Mesodermal cell (in vitro differentiated cells): ENCODE measurements around the gene EPHA2.
A peak's percentile ranks its signal among the peaks of the same experiment; 100 is the strongest.
"Not testable (repeated sequence)": the region's sequence is repeated elsewhere in the genome, so short reads cannot be mapped to it uniquely, and the experiment has no call there.

Experiments used
- H3K27ac ChIP-seq: 2 replicates; pipeline ENCODE4 v1.7.0; 2013; ENCODE audit warnings: mild to moderate bottlenecking, low read depth, low read length, moderate library complexity; ENCODE audit not compliant: severe bottlenecking
- H3K36me3 ChIP-seq: 2 replicates; pipeline ENCODE4 v1.7.1; 2013; ENCODE audit warnings: mild to moderate bottlenecking, low read length, moderate library complexity; ENCODE audit not compliant: control insufficient read depth, insufficient read depth
- H3K4me1 ChIP-seq: one replicate; pipeline ENCODE4 v1.7.1; 2013; ENCODE audit warnings: mild to moderate bottlenecking, low read length; ENCODE audit not compliant: insufficient read depth, control insufficient read depth, poor library complexity, severe bottlenecking
- H3K4me3 ChIP-seq: 2 replicates; pipeline ENCODE4 v1.7.0; 2013; ENCODE audit warnings: low read length, control low read depth, mild to moderate bottlenecking; ENCODE audit not compliant: insufficient read depth, poor library complexity, severe bottlenecking; ENCODE audit errors: extremely low read depth
- H3K9me3 ChIP-seq: 2 replicates; pipeline ENCODE4 v1.7.1; 2013; ENCODE audit warnings: mild to moderate bottlenecking, low read length, moderate library complexity; ENCODE audit not compliant: control insufficient read depth
- WGBS, 2 experiments: methylation state at CpG; one replicate each; pipeline ENCODE4 v1.1.5; 2013; ENCODE audit warnings: missing lambda C conversion rate in 2 of 2; ENCODE audit not compliant: insufficient coverage in 2 of 2; 5-methylcytosine and 5-hydroxymethylcytosine counted together

The EPHA2 gene

GRCh38 chr1:16116002-16116401, 39.9 kb downstream of the EPHA2 start:
- Histone ChIP-seq H3K4me1 (peaks cover 23% of the 10 kb centered on the region), H3K4me3 (no peak overlapping the region), H3K36me3 (no peaks in the 10 kb centered on the region), H3K9me3 (no peaks in the 10 kb centered on the region), H3K27ac (no peak overlapping the region)
- 6 to 20% methylated on average over 11 to 12 of the region's 16 CpGs for WGBS, 2 experiments

DNA sequence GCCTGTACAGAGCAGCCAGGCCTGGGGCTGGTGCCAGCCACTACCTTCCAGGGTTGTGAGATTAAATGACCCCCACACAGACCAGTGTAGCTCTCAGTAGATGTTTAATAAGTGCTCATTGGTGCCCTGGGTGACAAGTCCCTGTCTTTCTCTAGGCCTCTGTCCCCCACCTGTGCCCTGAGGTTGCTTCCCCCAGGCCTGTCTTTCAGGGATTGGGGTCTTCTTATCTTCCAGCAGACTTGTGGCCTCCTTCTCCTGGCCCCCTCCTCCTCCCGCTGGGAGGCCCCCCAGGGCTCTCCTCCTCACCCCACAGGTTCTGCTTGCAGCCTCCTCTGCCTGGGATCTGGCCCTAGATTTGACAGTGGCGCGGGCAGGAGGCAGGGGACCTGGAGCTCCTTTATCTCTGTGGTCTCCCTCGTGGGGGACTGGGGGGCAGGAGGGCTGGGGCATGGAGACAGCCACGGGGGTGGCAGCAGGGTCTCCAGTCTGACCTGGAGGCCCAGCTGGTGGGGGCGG, 40.3 kb downstream of the EPHA2 start:
- no peaks in the 10 kb centered on the region for H3K9me3 ChIP-seq
- H3K4me3 ChIP-seq: no peak overlapping the region
- no peak overlapping the region for H3K27ac ChIP-seq
- whole genome bisulfite sequencing, 2 experiments: 0% methylated on average over 1 to 2 of the region's 6 CpGs
- no peaks in the 10 kb centered on the region for H3K36me3 ChIP-seq
- H3K4me1 ChIP-seq: peaks cover 23% of the 10 kb centered on the region

DNA sequence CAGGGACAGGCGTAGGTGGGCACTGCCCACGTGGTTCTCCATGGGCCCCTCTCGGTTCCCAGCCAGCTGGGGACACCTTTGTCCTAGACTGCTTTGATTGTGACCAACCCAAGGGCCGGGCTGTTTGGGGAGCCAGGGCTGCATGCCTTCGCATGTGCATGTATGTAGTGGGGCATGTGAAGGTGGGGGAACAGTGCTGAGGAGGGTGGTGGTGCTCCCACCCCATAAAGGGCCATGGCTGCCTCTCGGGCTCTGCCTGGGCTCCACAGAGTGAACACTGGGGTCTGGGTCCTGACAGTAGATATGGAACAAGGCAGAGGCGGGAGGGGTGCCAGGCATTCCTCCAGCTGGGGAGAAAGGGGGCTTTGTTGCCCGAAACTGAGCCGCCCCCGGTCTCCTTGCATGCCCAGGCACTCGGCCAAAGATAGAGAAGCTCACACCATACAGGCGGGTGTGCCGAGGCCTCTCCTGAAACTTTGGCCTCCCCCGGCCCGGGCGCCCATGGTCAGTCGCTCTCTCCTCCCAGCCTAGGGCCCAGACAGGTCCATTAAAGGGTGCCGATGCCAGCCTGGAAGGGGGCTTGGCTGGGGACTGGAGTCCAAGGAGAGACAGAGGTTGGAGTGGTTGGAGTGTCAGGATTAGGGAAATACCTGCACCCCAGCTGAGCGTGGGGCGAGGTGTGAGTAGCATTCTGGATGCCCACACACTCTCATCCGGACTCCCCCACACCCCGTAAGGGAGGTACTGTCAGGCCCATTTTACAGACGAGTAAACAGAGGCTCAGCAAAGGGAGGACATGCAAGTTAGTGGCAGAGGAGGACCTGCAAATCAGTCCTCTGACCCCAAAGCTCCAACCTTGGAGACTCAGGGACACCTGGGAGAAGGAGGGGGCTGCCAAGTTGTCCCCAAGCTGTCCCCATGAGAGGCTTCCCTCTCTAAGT, 41.1 kb downstream of the EPHA2 start:
- peaks cover 23% of the 10 kb centered on the region for H3K4me1 ChIP-seq
- H3K9me3 ChIP-seq: no peaks in the 10 kb centered on the region
- no peaks in the 10 kb centered on the region for H3K36me3 ChIP-seq
- 90 to 98% methylated on average over 14 of the region's 23 CpGs for WGBS, 2 experiments
- H3K4me3 ChIP-seq: no peak overlapping the region
- H3K27ac ChIP-seq: no peak overlapping the region

GRCh38 chr1:16112596-16113555, 43.0 kb downstream of the EPHA2 start:
- H3K27ac ChIP-seq: peak overlapping the region; percentile 39
- H3K4me3 ChIP-seq: no peak overlapping the region
- no peaks in the 10 kb centered on the region for H3K36me3 ChIP-seq
- peaks cover 23% of the 10 kb centered on the region for H3K4me1 ChIP-seq
- WGBS, 2 experiments: 48 to 62% methylated on average over 8 to 9 of the region's 14 CpGs
- peaks cover 13% of the 10 kb centered on the region for H3K9me3 ChIP-seq

- peaks cover 23% of the 10 kb centered on the region for H3K4me1 ChIP-seq
- H3K36me3 ChIP-seq: no peaks in the 10 kb centered on the region
- H3K4me3 ChIP-seq: no peak overlapping the region
- 58 to 72% methylated on average over 5 to 15 of the region's 15 CpGs for WGBS, 2 experiments
- H3K9me3 ChIP-seq: peaks cover 19% of the 10 kb centered on the region
- peak overlapping the region; percentile 39 for H3K27ac ChIP-seq
Measured at GRCh38 chr1:16111771-16112595, 43.9 kb downstream of the EPHA2 start.

DNA sequence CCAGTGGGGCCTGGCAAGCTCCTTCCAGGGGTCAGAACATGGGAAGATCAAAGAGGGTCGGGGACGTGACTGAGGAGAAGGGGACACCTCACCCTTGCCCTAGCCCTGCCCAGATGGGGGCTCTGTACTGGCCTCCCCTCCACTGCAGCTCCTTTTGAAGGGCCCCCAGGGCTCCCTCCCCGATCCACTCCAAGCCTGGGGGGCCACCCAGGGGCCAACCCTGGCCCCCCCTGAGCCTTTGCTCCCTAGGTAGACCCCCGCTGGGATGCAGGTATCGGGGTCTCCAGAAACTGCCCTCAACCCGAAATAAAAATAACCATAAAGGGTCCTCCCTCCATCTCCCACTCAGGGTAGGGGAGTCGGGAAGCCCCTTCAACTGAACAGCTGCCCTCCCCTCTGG, 45.0 kb downstream of the EPHA2 start:
- WGBS, 2 experiments: 95% methylated on average over 5 to 7 of the region's 7 CpGs
- peaks cover 19% of the 10 kb centered on the region for H3K4me1 ChIP-seq
- no peak overlapping the region for H3K27ac ChIP-seq
- no peaks in the 10 kb centered on the region for H3K36me3 ChIP-seq
- H3K9me3 ChIP-seq: peaks cover 19% of the 10 kb centered on the region
- no peak overlapping the region for H3K4me3 ChIP-seq

GRCh38 chr1:16110456-16110855, 45.4 kb downstream of the EPHA2 start:
- WGBS, 2 experiments: 93 to 96% methylated on average over 5 to 6 of the region's 6 CpGs
- H3K27ac ChIP-seq: no peak overlapping the region
- H3K4me1 ChIP-seq: peaks cover 17% of the 10 kb centered on the region
- no peak overlapping the region for H3K4me3 ChIP-seq
- no peaks in the 10 kb centered on the region for H3K36me3 ChIP-seq
- H3K9me3 ChIP-seq: peaks cover 19% of the 10 kb centered on the region

DNA sequence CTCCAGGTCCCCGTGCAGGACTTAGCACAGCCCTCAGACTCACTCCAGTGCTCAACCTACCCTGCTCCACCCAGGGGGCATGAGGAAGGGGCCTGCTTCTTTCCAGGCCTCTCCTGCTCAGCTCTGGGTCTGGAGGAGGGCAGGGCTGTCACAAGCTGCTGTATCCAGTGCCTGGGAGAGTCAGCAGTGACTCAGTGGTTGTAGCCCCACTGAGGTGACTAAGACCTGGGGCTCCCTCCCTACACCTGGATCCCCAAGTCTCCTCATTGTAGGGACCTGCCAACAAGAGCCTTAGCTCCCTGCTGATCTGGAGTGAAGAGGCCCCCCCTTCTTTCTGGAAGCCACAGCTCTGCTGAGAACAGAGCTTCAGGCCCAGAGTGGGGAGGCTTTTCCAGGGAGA, 46.3 kb downstream of the EPHA2 start:
- H3K36me3 ChIP-seq: no peaks in the 10 kb centered on the region
- 100% methylated on average over 1 of the region's 1 CpG; no CpG with 5 or more reads in 1 of the 2 experiments for WGBS, 2 experiments

DNA sequence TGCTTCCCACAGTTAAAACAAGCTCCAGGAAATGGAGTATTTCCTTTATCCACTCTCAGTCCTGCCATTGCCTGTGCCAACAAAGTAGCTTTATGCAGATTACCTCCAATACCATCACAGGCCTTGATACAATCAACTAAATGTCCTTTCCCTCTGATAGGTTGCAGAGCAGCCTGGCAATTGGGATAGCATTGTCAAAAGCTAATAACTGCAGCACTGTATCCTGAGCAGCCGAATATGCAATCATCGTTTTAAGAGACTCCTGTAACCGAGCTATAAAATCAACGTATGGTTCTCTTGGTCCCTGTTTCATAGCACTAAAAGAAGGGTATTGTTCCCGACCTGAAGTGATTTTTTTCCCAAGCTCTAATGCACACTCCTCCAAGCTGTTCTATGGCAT, 48.8 kb downstream of the EPHA2 start:
- H3K9me3 ChIP-seq: peaks cover 23% of the 10 kb centered on the region
- H3K4me1 ChIP-seq: not testable (repeated sequence)
- 91 to 96% methylated on average over 5 of the region's 5 CpGs for WGBS, 2 experiments

More for the DNA sequence above, 46.3 kb downstream of the EPHA2 start:
- peaks cover 19% of the 10 kb centered on the region for H3K9me3 ChIP-seq
- peaks cover 17% of the 10 kb centered on the region for H3K4me1 ChIP-seq
- no peak overlapping the region for H3K4me3 ChIP-seq
- no peak overlapping the region for H3K27ac ChIP-seq

DNA sequence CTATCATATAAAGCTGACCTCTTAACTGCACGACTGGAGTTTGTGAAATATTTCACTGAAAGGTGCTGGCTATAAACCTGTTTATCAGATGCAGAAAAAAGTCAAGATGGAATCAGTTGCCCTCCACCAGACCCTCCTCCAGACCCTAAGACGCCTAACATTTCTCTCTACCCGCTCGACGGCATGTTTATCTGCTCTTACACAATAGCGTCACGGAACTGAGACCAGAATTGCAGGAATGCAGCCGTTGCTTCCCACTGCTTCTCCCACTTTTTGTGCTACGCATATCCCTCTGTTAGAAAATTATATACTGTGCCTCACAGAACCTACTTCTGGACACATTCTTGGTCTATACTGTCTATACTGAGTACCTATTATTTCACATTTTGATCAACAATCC, 54.2 kb downstream of the EPHA2 start:
- H3K27ac ChIP-seq: no peak overlapping the region
- WGBS, 2 experiments: 94 to 98% methylated on average over 8 of the region's 9 CpGs

More for the DNA sequence above, 48.8 kb downstream of the EPHA2 start:
- not testable (repeated sequence) for H3K27ac ChIP-seq, H3K4me3 ChIP-seq, H3K36me3 ChIP-seq

More for the DNA sequence above, 54.2 kb downstream of the EPHA2 start:
- H3K4me3 ChIP-seq: no peak overlapping the region
- H3K9me3 ChIP-seq: peaks cover 4% of the 10 kb centered on the region
- no peaks in the 10 kb centered on the region for H3K4me1 ChIP-seq
- no peaks in the 10 kb centered on the region for H3K36me3 ChIP-seq
